C4-2B (cell line): ENCODE data around the gene SKP1.

Experiments
- ZFX ChIP-seq: fragments of 450-650 bp; IDR thresholded peaks from 2 replicates; pipeline ENCODE4 v1.6.1; 2017
- TF ChIP-seq, protein P1 (sequence below): fragments of 450-650 bp; conservative IDR thresholded peaks from 2 replicates; pipeline ENCODE4 v1.5.1; 2017; ENCODE audit warnings: mild to moderate bottlenecking

DNA sequence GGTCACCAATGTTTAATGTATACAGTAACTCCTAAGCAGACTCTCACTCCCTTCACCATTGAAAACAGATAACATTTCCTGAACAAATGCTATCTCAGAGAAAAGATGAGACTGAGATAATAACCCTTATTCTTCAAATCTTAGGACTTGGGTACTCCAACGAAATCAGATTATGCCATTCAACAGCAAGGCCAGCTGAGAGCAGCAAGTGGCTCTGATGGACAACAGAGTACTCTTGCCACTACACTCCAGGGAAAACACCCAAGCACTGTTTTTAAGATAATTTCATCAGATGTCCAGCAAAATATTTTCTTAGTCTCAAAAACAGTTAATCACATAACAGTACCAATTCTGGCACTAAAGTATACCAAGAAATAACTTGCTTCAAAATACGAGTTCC, 39.0 kb upstream of the SKP1 start:
- TF ChIP-seq, protein P1, sequence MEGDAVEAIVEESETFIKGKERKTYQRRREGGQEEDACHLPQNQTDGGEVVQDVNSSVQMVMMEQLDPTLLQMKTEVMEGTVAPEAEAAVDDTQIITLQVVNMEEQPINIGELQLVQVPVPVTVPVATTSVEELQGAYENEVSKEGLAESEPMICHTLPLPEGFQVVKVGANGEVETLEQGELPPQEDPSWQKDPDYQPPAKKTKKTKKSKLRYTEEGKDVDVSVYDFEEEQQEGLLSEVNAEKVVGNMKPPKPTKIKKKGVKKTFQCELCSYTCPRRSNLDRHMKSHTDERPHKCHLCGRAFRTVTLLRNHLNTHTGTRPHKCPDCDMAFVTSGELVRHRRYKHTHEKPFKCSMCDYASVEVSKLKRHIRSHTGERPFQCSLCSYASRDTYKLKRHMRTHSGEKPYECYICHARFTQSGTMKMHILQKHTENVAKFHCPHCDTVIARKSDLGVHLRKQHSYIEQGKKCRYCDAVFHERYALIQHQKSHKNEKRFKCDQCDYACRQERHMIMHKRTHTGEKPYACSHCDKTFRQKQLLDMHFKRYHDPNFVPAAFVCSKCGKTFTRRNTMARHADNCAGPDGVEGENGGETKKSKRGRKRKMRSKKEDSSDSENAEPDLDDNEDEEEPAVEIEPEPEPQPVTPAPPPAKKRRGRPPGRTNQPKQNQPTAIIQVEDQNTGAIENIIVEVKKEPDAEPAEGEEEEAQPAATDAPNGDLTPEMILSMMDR: no peak
- no peak for TF ChIP-seq ZFX
